ENCODE results near the gene TUBGCP6.

- TF ChIP-seq ELF4 (IDR thresholded peaks at IDR 0.05) (no peak), HDGF (IDR thresholded peaks at IDR 0.05; ENCODE audit: borderline replicate concordance) (no peak), BHLHE40 (IDR thresholded peaks at IDR 0.05; ENCODE audit: borderline replicate concordance) (no peak), SUZ12 (IDR thresholded peaks at IDR 0.05) (no peak), FOXM1 (IDR thresholded peaks at IDR 0.05; ENCODE audit: borderline replicate concordance) (no peak), SP1 (IDR thresholded peaks at IDR 0.05) (no peak), TARDBP (IDR thresholded peaks at IDR 0.05) (no peak), ARNT (IDR thresholded peaks at IDR 0.05) (no peak), LEF1 (IDR thresholded peaks at IDR 0.05; ENCODE audit: borderline replicate concordance) (no peak)
Observed at GRCh38 chr22:50209893-50210292, 34.9 kb downstream of the TUBGCP6 start.
